ENCODE data around the gene AMFR. TPM values are rescaled to one million over a fixed set of nuclear protein-coding genes. Genes with fewer than 3 reads are reported as not detected.

Gene AMFR
- total and polyA plus RNA-seq, 2 of the 13 experiments (the other 11 are each of a cell fraction or from before 2014, with no cell fraction given) = 52.9 to 108 TPM

- no peak for TF ChIP-seq RERE (CRISPR knock-in tag; IDR thresholded peaks at IDR 0.05; ENCODE audit: low read depth)
- no peak for TF ChIP-seq ZBTB44 (CRISPR knock-in tag; IDR thresholded peaks at IDR 0.05)
- peak; percentile 83 for TF ChIP-seq DMAP1 (CRISPR knock-in tag; IDR thresholded peaks at IDR 0.05)
- TF ChIP-seq PHB2 (IDR thresholded peaks at IDR 0.05; ENCODE audit: partially characterized antibody) = no peak
- TF ChIP-seq ZNF687 (CRISPR knock-in tag; IDR thresholded peaks at IDR 0.05) = peak; percentile 90
- no peak for TF ChIP-seq ZFP36L2 (CRISPR knock-in tag; IDR thresholded peaks at IDR 0.05)
- TF ChIP-seq ZNF598 (CRISPR knock-in tag; IDR thresholded peaks at IDR 0.05; ENCODE audit: borderline replicate concordance) = no peak; the same call in 1 of the 2 replicates
- 0 out of 2 replicates have a peak, but pooled peaks have one; percentile 40 for TF ChIP-seq ZNF513 (CRISPR knock-in tag; conservative IDR thresholded peaks at IDR 0.05)
- TF ChIP-seq BCL3 (CRISPR knock-in tag; IDR thresholded peaks at IDR 0.05) = 0 out of 2 replicates have a peak, but pooled peaks have one; percentile 57
- no peak; the same call in 1 of the 2 replicates for TF ChIP-seq USF2 (IDR thresholded peaks at IDR 0.05; ENCODE audit: low read depth, low read length)
- no peak for TF ChIP-seq USF2 (CRISPR knock-in tag; IDR thresholded peaks at IDR 0.05; ENCODE audit: borderline replicate concordance)
These were observed 25.8 kb upstream of the AMFR start, which contains the start of the genes NUDT21 and OGFOD1 (continued) for GRCh38 chr16:56450986-56451752.
